Measurements from ENCODE around the gene MPL. TPM values are rescaled to one million over a fixed set of nuclear protein-coding genes. Genes with fewer than 3 reads are reported as not detected.

Gene MPL
- total RNA-seq, 1 experiment from 2014 or later = not detected

DNA sequence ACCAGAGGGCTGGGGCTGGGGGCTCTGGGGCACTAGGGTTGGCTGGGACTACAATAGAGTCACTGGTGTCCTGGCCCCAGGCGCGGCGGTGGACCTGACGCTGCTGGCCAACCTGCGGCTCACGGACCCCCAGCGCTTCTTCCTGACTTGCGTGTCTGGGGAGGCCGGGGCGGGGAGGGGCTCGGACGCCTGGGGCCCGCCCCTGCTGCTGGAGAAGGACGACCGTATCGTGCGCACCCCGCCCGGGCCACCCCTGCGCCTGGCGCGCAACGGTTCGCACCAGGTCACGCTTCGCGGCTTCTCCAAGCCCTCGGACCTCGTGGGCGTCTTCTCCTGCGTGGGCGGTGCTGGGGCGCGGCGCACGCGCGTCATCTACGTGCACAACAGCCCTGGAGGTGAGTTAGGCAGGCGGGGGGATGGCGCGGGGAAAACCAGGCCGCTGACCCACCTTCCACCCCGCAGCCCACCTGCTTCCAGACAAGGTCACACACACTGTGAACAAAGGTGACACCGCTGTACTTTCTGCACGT is 32.8 kb upstream of the MPL start:
- DNase-seq (ENCODE audit: low read depth) = no peak
- in situ Hi-C loops (cut with HindIII; ENCODE audit: low pct_unique_long_range_greater_than_20kb, low sequenced_read_pairs) = no loop called here

DNA sequence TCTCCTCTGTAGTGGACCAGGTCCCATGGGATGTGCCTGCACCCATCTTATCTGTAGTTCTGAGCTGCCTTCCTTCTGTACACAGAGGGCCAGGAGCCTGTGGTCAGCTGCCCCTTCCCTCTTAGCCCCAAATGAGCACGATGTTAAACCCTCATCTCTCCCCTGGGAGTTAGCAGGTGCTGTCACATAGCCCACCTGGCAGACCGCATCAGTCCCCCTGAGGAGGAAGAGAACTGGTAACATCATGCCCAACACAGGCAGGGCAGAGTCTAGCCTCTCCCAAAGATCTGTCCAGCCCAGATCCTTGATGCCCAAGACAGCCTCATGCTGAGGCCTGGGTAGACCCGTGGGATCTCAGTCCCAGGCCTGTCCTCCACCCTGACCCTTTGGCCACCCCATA is 32.2 kb upstream of the MPL start:
- in situ Hi-C loops (cut with HindIII; ENCODE audit: low pct_unique_long_range_greater_than_20kb, low sequenced_read_pairs) = no loop called here
- no peak for DNase-seq (ENCODE audit: low read depth)

DNA sequence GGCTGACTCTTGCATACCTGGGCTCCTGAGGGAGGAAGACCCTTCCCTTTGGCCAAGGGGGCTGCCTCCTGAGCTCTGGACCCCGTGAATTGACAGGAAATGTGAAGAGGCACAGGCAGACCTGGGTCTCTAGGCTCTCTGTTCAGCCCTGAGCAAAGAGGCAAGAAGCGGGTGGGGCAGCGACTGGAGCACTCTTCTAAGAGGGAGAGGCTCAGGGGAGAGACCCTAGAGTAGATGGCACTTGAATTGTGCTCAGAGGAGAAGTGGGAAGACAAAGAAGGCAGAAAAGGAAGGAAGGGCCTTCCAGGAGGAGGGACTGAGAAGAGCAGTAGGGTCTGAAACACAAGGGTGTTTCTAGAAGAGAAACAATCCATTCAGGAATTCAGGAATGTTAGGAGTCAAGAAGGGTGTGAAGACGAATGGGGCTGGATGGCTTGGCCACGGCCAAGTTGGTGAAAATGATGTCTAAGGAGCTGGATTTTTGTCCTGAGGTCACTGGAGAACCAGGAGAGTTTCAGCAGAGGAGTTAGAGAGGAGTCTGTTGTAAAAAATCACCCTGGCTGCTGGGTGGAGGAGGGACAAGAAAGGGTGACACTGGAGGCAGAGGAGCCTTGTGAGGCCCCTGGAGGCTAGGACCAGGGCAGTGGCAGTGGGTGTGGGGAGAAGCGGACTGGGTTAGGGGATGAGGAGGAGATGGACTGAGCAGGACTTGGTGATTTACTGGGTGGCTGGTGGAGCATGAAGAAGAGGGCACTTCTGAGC is 31.5 kb upstream of the MPL start:
- in situ Hi-C loops (cut with HindIII; ENCODE audit: low pct_unique_long_range_greater_than_20kb, low sequenced_read_pairs) = no loop called here
- no peak for DNase-seq (ENCODE audit: low read depth)

DNA sequence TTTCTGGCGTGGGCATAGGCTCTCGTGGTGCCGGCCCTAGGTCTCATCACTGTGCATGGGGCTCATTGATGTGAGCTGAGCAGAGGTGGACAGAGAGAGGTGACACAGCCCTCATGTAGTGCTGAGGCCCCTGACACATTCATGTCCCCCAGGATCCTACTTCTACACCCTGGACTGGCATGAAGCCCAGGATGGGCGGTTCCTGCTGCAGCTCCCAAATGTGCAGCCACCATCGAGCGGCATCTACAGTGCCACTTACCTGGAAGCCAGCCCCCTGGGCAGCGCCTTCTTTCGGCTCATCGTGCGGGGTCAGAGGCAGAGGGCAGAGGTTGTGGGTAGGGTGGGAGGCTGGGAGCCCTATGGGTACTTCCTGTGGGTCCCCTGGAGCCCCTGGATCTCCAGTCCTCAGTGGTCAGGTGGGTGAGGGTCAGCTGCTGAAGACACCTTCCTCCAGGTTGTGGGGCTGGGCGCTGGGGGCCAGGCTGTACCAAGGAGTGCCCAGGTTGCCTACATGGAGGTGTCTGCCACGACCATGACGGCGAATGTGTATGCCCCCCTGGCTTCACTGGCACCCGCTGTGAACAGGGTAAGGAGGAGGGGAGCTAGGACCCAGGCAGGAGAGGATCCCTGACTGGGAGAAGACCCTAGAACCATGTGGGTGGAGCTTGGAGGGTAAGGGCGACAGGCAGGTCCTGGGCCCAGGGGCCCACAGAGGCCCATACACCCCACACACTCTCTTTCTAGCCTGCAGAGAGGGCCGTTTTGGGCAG is 30.7 kb upstream of the MPL start:
- in situ Hi-C loops (cut with HindIII; ENCODE audit: low pct_unique_long_range_greater_than_20kb, low sequenced_read_pairs) = no loop called here
- no peak for DNase-seq (ENCODE audit: low read depth)

DNA sequence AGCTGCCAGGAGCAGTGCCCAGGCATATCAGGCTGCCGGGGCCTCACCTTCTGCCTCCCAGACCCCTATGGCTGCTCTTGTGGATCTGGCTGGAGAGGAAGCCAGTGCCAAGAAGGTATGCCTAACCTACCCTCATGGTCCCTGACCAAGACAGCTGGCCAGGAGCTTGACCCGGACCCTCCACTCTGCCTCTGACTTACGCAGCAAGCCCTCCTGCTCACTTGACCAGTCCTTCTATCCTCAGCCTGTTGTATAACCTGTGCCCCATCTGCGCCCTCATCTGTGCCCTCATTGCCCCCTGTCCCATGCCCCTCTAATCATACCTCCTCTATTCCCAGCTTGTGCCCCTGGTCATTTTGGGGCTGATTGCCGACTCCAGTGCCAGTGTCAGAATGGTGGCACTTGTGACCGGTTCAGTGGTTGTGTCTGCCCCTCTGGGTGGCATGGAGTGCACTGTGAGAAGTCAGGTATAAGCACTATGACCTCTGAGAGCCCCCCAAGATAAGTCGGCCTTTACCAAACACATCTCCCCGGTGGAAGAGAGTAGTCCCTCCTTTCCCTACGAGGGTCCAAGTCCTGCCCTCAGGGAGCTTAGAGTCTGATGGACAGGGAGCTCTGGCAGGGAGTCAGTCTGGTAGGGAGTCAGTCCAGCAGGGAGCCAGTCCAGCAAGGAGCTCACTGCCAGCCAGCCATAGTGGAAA is 30.0 kb upstream of the MPL start:
- no peak for DNase-seq (ENCODE audit: low read depth)
- in situ Hi-C loops (cut with HindIII; ENCODE audit: low pct_unique_long_range_greater_than_20kb, low sequenced_read_pairs) = no loop called here

DNA sequence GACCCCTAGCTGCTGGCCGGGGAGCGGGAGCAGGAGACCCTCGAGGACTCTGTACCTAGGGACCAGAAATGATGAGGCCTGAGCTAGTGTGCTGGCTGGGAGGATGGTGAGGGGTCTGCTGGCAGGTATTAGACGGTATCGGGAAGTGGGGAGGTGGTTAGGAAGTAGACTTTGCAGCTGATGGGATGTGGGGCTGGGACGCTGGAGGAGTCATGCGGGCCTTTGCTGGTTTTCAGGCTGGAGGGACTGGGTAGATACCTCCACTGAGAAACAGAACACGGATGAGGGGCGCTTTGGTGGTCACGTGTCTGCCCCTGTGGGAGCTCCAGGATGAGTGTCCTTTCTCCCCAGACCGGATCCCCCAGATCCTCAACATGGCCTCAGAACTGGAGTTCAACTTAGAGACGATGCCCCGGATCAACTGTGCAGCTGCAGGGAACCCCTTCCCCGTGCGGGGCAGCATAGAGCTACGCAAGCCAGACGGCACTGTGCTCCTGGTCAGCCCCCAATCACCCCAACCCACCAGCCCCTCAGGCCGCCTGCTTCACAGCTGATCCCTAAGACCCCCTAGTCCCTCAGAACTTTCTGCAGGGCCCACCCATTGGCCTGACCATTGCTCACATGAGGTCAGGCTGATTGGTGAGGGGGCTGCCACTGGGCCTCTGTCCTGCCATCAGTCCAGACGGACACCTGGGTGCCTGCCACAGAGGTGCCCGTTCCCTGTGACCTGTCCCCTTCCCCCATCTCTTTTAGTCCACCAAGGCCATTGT is 28.8 kb upstream of the MPL start:
- no peak for DNase-seq (ENCODE audit: low read depth)
- in situ Hi-C loops (cut with HindIII; ENCODE audit: low pct_unique_long_range_greater_than_20kb, low sequenced_read_pairs) = no loop called here

DNA sequence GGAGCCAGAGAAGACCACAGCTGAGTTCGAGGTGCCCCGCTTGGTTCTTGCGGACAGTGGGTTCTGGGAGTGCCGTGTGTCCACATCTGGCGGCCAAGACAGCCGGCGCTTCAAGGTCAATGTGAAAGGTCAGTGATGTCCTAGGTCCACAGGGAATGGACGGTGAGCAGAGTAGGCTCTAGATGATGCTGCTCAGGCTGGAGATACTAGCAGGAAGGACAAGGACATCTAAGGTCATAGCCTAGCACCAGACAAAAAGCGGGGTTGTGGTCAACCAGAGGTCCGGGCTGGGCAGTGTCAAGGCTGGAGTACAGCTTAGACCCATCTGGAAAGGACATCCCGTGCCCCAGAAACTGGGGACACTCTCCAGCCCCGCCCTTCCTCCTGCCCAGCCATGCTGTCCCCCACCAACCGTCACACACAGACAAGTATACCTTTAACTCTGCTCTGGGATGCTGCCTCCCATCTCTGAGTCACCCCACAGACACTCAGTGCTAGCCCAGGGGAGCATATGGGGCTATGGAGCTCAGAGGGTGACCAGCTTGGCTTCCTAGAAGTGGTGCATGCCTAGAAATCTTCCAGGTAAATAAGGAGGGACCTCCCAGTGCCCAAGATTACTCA is 28.1 kb upstream of the MPL start:
- DNase-seq (ENCODE audit: low read depth) = no peak
- in situ Hi-C loops (cut with HindIII; ENCODE audit: low pct_unique_long_range_greater_than_20kb, low sequenced_read_pairs) = no loop called here

DNA sequence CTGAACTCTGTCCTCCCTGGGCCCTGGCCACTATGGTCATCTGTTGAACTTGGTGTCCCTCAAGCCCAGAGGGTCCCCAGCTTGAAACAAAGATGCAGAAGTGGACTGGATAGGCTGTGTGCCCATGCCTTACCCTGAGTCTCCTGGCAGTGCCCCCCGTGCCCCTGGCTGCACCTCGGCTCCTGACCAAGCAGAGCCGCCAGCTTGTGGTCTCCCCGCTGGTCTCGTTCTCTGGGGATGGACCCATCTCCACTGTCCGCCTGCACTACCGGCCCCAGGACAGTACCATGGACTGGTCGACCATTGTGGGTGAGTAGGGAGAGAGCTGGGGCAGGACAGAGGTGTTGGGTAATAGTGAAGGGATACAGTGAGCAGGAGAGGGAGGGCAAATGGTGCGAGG is 26.1 kb upstream of the MPL start:
- DNase-seq (ENCODE audit: low read depth) = no peak
- in situ Hi-C loops (cut with HindIII; ENCODE audit: low pct_unique_long_range_greater_than_20kb, low sequenced_read_pairs) = no loop called here

DNA sequence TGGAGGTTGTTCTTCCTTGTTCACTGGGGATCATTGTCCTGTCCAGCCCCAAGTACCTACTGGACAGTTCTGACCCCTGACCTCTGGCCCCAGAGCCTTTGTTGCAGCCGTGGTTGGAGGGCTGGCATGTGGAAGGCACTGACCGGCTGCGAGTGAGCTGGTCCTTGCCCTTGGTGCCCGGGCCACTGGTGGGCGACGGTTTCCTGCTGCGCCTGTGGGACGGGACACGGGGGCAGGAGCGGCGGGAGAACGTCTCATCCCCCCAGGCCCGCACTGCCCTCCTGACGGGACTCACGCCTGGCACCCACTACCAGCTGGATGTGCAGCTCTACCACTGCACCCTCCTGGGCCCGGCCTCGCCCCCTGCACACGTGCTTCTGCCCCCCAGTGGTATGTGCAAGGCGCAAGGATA is 25.4 kb upstream of the MPL start:
- DNase-seq (ENCODE audit: low read depth) = no peak
- in situ Hi-C loops (cut with HindIII; ENCODE audit: low pct_unique_long_range_greater_than_20kb, low sequenced_read_pairs) = no loop called here

DNA sequence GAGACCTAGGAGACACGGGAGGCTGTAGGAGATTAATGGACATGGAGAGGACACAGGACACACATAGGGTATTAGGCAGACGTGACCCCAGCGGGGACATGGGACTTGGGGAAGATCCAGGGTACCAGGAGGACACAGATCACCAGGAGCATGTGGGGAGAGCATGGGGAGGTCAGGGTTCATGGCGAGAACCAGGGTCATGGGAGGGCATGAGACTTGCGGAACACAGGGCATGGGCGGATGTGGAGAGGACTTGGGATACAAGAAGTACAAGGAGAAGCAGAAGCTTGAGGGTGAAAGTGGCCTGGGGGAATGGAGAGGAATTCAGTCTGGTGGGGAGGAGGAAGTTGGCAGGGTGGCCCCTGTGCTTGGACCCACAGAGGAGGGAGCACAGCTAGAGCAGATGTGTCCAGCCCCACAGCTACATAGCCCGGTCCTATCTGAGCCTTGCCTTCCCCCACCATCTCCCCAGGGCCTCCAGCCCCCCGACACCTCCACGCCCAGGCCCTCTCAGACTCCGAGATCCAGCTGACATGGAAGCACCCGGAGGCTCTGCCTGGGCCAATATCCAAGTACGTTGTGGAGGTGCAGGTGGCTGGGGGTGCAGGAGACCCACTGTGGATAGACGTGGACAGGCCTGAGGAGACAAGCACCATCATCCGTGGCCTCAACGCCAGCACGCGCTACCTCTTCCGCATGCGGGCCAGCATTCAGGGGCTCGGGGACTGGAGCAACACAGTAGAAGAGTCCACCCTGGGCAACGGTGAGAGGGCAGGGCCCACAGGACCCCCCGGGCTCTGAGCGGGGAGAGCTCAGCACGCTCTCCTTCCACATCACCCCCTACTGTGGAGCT is 24.7 kb upstream of the MPL start:
- in situ Hi-C loops (cut with HindIII; ENCODE audit: low pct_unique_long_range_greater_than_20kb, low sequenced_read_pairs) = no loop called here
- DNase-seq (ENCODE audit: low read depth) = no peak

DNA sequence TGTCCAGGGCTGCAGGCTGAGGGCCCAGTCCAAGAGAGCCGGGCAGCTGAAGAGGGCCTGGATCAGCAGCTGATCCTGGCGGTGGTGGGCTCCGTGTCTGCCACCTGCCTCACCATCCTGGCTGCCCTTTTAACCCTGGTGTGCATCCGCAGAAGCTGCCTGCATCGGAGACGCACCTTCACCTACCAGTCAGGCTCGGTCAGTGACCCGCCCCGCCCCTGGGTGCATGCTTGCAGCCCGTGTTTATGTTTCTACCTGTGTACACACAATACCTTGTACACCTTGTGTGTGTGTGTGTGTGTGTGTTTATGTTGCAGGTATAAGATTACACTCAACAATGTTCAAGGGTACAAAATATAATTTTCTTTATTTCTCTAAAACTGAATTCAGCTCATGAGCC is 23.8 kb upstream of the MPL start:
- in situ Hi-C loops (cut with HindIII; ENCODE audit: low pct_unique_long_range_greater_than_20kb, low sequenced_read_pairs) = no loop called here

DNA sequence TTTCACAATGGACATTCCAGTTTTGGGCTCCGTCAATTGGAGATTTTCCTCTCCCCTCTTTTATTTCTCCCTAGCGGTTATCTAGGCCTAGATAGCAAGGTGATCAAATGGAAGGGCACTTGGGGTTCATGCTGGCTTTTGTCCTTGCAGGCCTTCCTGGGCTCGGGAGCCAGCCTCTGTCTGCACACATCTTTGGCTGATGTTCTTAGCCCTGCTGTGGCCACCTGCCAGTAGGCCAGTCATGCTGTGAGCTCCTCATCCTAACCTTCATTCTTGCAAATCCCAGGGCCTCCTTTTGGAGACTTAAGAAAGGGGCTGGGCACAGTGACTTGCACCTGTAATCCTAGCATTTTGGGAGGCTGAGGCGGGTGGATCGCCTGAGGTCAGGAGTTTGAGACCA is 23.4 kb upstream of the MPL start:
- DNase-seq (ENCODE audit: low read depth) = no peak
- in situ Hi-C loops (cut with HindIII; ENCODE audit: low pct_unique_long_range_greater_than_20kb, low sequenced_read_pairs) = no loop called here

More for the DNA sequence above, 23.8 kb upstream of the MPL start:
- no peak for DNase-seq (ENCODE audit: low read depth)

DNA sequence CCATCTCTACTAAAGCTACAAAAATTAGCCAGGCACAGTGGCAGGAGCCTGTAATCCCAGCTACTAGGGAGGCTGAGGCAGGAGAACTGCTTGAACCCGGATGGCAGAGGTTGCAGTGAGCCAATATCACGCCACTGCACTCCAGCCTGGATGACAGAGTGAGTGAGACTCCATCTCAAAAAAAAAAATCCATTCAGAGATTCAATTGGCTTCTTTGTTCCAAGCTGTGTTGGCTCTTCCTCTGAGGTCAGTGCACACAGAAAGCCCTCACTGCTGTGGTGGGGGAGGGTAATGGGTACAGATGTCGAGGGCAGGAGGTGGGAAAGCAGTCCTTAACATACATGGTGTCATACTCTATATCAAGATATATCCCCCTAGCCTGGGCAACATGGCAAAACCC is 22.1 kb upstream of the MPL start:
- in situ Hi-C loops (cut with HindIII; ENCODE audit: low pct_unique_long_range_greater_than_20kb, low sequenced_read_pairs) = no loop called here
- DNase-seq (ENCODE audit: low read depth) = no peak

DNA sequence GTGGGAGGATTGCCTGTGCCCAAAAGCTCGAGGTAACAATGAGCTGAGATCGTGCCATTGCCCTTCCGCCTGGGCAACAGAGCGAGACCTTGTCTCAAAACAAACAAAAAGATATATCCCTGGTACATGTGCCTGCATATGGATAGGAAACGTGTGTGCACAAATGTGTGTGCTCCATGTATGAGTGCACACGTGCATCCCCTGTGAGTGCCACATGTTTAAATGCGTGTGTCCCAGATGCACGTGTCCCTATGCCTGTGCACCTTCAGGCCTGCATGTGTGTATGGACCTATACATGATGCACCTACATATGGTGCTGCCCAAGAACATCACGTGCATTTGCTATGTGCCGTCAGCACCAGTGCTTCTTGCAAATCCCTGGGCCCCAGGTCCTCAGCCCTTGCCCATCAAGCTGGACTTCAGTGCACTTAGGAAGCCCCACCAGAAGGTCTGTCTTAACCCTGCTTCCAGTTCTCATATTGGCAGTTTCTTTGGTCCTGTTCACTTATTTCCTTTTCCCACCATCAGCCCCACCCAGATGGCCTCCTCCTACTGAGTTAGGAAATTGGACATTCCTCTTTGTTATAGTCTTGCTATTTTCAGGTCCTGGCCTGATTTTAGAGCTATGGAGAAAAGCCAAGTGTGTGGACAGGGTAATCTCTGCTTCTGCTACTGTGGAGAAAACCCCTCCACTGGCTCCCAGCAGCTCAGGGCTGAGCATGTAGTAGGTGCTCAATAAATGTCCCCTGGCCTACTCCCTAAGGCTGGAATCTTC is 21.5 kb upstream of the MPL start:
- in situ Hi-C loops (cut with HindIII; ENCODE audit: low pct_unique_long_range_greater_than_20kb, low sequenced_read_pairs) = no loop called here
- no peak for DNase-seq (ENCODE audit: low read depth)

DNA sequence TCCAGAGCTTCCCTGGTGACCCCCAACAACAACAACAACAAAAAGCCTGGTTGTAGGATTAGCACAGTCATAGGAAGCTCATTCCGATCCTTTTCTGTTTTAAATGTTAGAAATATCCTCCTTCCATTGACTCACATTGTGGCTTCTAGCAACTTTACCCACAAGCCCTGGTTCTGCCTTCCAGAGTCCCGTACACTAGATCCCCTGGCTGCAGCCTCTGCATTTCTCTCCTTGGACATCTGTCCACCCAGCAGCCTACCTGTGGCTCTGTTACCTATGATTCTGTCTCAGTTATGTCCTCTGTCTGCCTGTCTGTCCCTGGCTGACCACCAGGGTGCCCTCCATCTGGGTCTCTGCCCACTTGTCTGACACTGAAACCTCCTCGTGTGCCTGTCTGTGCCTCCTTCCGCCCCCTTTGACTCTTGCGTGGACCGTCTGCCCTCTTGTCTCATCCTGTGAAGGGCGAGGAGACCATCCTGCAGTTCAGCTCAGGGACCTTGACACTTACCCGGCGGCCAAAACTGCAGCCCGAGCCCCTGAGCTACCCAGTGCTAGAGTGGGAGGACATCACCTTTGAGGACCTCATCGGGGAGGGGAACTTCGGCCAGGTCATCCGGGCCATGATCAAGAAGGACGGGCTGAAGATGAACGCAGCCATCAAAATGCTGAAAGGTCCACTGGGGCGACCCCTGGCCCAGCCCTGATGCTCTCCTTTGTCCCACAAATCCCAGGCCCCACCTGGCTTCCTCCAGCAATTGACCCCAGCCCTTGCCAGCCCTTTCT is 20.7 kb upstream of the MPL start:
- in situ Hi-C loops (cut with HindIII; ENCODE audit: low pct_unique_long_range_greater_than_20kb, low sequenced_read_pairs) = no loop called here

More for the DNA sequence above, 20.7 kb upstream of the MPL start:
- DNase-seq (ENCODE audit: low read depth) = no peak

All from Caki2 (cell line).